GM23248 (cell line): Measurements from ENCODE around the gene ZNF513.

Experiments
- EZH2 ChIP-seq: fragments of 200-600 bp; sonication (generic); IDR thresholded peaks from 2 replicates; pipeline ENCODE4 v1.6.1; 2018; ENCODE audit warnings: antibody characterized with exemption, mild to moderate bottlenecking; ENCODE audit not compliant: insufficient read depth, poor library complexity, severe bottlenecking
- EZH2phosphoT487 ChIP-seq: fragments of 200-600 bp; sonication (generic); IDR thresholded peaks from 2 replicates; pipeline ENCODE4 v1.6.1; 2018; ENCODE audit warnings: antibody characterized with exemption, moderate library complexity, mild to moderate bottlenecking, low read depth; ENCODE audit not compliant: insufficient read depth

GRCh38 chr2:27407798-27408491 lies 27.4 kb upstream of the ZNF513 start:
- no peak for TF ChIP-seq EZH2
- no peak for TF ChIP-seq EZH2phosphoT487
